Activated naive CD4-positive, alpha-beta T cell treated with anti-CD3 and anti-CD28 coated beads, Interleukin-2, amount 10 ng/mL, durations not matched to agents 7 days and 5 days (primary cell): ENCODE results near the gene SPIN3.
"Not testable (repeated sequence)": the region's sequence is repeated elsewhere in the genome, so short reads cannot be mapped to it uniquely, and the experiment has no call there.

Experiments used
- CTCF ChIA-PET: fragments of 350-600 bp; sonication (Branson Sonifier 250); formaldehyde crosslinking; loops from one replicate; lab custom pipeline; 2021; ENCODE audit warnings: antibody characterized with exemption; lab: Charles Lee
- DNase-seq: peaks from one replicate; pipeline ENCODE4 v3.0.0-alpha.2; 2020
- H3K27ac Mint-ChIP-seq: one replicate; pipeline ENCODE4 v1.8.0; 2021; ENCODE audit warnings: mild to moderate bottlenecking, moderate library complexity, mixed read lengths
- H3K27me3 Mint-ChIP-seq: one replicate; pipeline ENCODE4 v1.8.0; 2021; ENCODE audit warnings: mild to moderate bottlenecking, mixed read lengths
- H3K36me3 Mint-ChIP-seq: one replicate; pipeline ENCODE4 v1.8.0; 2021; ENCODE audit warnings: mixed read lengths
- H3K4me1 Mint-ChIP-seq: one replicate; pipeline ENCODE4 v1.8.0; 2021; ENCODE audit warnings: mixed read lengths
- H3K4me3 Mint-ChIP-seq: one replicate; pipeline ENCODE4 v1.8.0; 2021; ENCODE audit warnings: mild to moderate bottlenecking, moderate library complexity, mixed read lengths
- H3K9me3 Mint-ChIP-seq: one replicate; pipeline ENCODE4 v1.8.0; 2021; ENCODE audit warnings: mixed read lengths

Gene SPIN3

DNA sequence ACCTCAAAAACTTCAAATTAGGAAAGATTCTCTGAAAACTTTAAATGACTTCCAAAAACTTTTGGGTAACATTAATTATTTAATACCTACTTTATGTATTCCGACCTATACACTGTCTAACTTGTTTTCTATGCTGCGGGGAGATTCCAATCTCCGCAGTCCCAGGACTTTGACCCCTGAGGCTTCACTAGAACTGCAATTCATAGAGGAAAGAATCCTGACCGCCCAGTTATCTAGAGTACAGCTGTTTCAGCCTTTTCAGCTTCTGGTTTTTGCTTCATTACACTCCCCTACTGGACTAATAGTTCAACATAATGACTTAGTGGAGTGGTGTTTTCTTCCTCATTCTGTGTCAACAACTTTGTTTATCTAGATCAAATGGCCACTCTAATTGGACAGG is 50.1 kb downstream of the SPIN3 start:
- H3K4me1 Mint-ChIP-seq, CTCF ChIA-PET, H3K9me3 Mint-ChIP-seq: not testable (repeated sequence)

GRCh38 chrX:56943264-56943663 is 52.1 kb downstream of the SPIN3 start:
- Mint-ChIP-seq H3K9me3 (peaks cover 5% of the 10 kb centered on the region), H3K27me3 (no peaks in the 10 kb centered on the region), H3K4me1 (no peaks in the 10 kb centered on the region), H3K36me3 (no peaks in the 10 kb centered on the region), H3K27ac (no peak overlapping the region), H3K4me3 (no peak overlapping the region)
- CTCF ChIA-PET = no interaction called here
- no peak for DNase-seq

More for the DNA sequence above, 50.1 kb downstream of the SPIN3 start:
- H3K4me3 Mint-ChIP-seq, DNase-seq, H3K36me3 Mint-ChIP-seq, H3K27me3 Mint-ChIP-seq, H3K27ac Mint-ChIP-seq: not testable (repeated sequence)
